HepG2 (cell line): ENCODE data around the gene OPTN. TPM values are rescaled to one million over a fixed set of nuclear protein-coding genes. Genes with fewer than 3 reads are reported as not detected.

Experiments used
- ATAC-seq: fragments of 200-7000 bp; cut with Tn5 transposase; 3 replicates; pipeline ENCODE4 v1.9.1; 2020; ENCODE audit warnings: mild to moderate bottlenecking, moderate library complexity
- BruUV-seq: library from RNA; stranded (reverse); fragments of 400-500 nt; replicated peaks from 2 replicates; lab custom pipeline; 2021; lab: Mats Ljungman, UMichigan
- CTCF ChIA-PET: fragments of 300-600 bp; formaldehyde crosslinking; extraction: SDS; loops from one replicate; lab custom pipeline; 2021; ENCODE audit warnings: low total read pairs, inconsistent platforms, low intra/inter-chr PET ratio; lab: Yijun Ruan, JAX
- POLR2A ChIA-PET: fragments of 350-600 bp; sonication (Branson Sonifier 250); formaldehyde crosslinking; loops from one replicate; lab custom pipeline; 2020; ENCODE audit warnings: antibody characterized with exemption, inconsistent platforms; lab: Yijun Ruan, JAX
- DNase-seq: peaks from one replicate; pipeline ENCODE4 v3.0.0-alpha.2; 2015; ENCODE audit warnings: low spot score
- FAIRE-seq: peaks from 3 replicates; lab custom pipeline; 2011; peaks lifted over from hg19 to GRCh38; lab: Jason Lieb, UNC
- H2AFZ ChIP-seq: one replicate; pipeline ENCODE4 v1.6.1; 2011; ENCODE audit warnings: low read length, inconsistent platforms
- H3K27ac ChIP-seq: fragments of 300-600 bp; 3 replicates; pipeline ENCODE4 v1.8.0; 2011; ENCODE audit warnings: mixed run types, mild to moderate bottlenecking, mixed read lengths, low read length, inconsistent platforms; ENCODE audit not compliant: insufficient read depth; ENCODE audit errors: extremely low read length
- H3K27me3 ChIP-seq, 2 experiments: fragments of 200-600 bp in 1 of 2; 2 replicates in 1 of 2; 3 replicates in 1 of 2; pipeline versions ENCODE4 v1.6.0 to v1.8.0; 2011; ENCODE audit warnings: low read length in 2 of 2, mild to moderate bottlenecking in 2 of 2, moderate library complexity in 2 of 2, inconsistent platforms in 1 of 2; ENCODE audit not compliant: insufficient read depth in 2 of 2, control insufficient read depth in 1 of 2
- H3K36me3 ChIP-seq, 2 experiments: fragments of 200-600 bp in 1 of 2; replicated peaks in 1 of 2; 2 replicates in 1 of 2; 3 replicates in 1 of 2; pipeline versions ENCODE4 v1.5.1 to v1.8.0; 2011; ENCODE audit warnings: low read length in 2 of 2, inconsistent platforms in 1 of 2; ENCODE audit not compliant: insufficient read depth in 2 of 2, control insufficient read depth in 1 of 2
- H3K4me1 ChIP-seq: 2 replicates; pipeline ENCODE4 v1.5.1; 2012; ENCODE audit warnings: low read length, inconsistent platforms; ENCODE audit not compliant: insufficient read depth
- H3K4me2 ChIP-seq: 2 replicates; pipeline ENCODE4 v1.6.0; 2011; ENCODE audit warnings: low read depth, low read length, inconsistent platforms
- H3K4me3 ChIP-seq, 3 experiments: fragments of 200-600 bp in 1 of 3; sonication (generic), shearing (Covaris generic) in 1 of 3; replicated peaks in 1 of 3; 2 replicates each; pipeline ENCODE4 v1.5.1; 2011 to 2016; ENCODE audit warnings: low read length in 3 of 3, inconsistent platforms in 2 of 3, low read depth in 2 of 3, mild to moderate bottlenecking in 2 of 3, control low read depth in 1 of 3, mixed read lengths in 1 of 3; ENCODE audit not compliant: insufficient read depth in 1 of 3
- H3K79me2 ChIP-seq: one replicate; pipeline ENCODE4 v1.6.1; 2011; ENCODE audit warnings: low read length, inconsistent platforms; ENCODE audit not compliant: insufficient read depth
- H3K9ac ChIP-seq: 2 replicates; pipeline ENCODE4 v1.6.0; 2011; ENCODE audit warnings: mild to moderate bottlenecking, low read depth, low read length, inconsistent platforms; ENCODE audit not compliant: insufficient read depth
- H3K9me3 ChIP-seq: 2 replicates; pipeline ENCODE4 v1.5.1; 2012; ENCODE audit warnings: mild to moderate bottlenecking, low read length
- H4K20me1 ChIP-seq: 2 replicates; pipeline ENCODE4 v1.6.0; 2011; ENCODE audit warnings: inconsistent platforms, mild to moderate bottlenecking, low read length, moderate library complexity; ENCODE audit not compliant: insufficient read depth
- CENPX ChIP-seq: sonication (generic); formaldehyde crosslinking; IDR thresholded peaks from 2 replicates; pipeline ENCODE4 v1.9.0; 2021; ENCODE audit warnings: mild to moderate bottlenecking, missing genetic modification reagents, moderate library complexity
- ESRRA ChIP-seq: sonication (generic); formaldehyde crosslinking; IDR thresholded peaks from 2 replicates; pipeline ENCODE4 v1.5.1; 2020; ENCODE audit warnings: mild to moderate bottlenecking, low read depth, missing genetic modification reagents
- HNRNPK ChIP-seq: fragments of 200-400 bp; formaldehyde crosslinking; IDR thresholded peaks from 2 replicates; pipeline ENCODE4 v1.6.1; 2018; ENCODE audit warnings: low read length, low read depth, moderate library complexity, mild to moderate bottlenecking; ENCODE audit not compliant: poor library complexity, severe bottlenecking
- HOXA7 ChIP-seq: sonication (generic); formaldehyde crosslinking; IDR thresholded peaks from 2 replicates; pipeline ENCODE4 v1.8.1; 2022; ENCODE audit warnings: mild to moderate bottlenecking, missing genetic modification reagents, moderate library complexity
- ONECUT2 ChIP-seq: sonication (generic); formaldehyde crosslinking; IDR thresholded peaks from 2 replicates; pipeline ENCODE4 v1.4.0; 2020; ENCODE audit warnings: missing genetic modification reagents
- ZNF30 ChIP-seq: sonication (generic); formaldehyde crosslinking; IDR thresholded peaks from 2 replicates; pipeline ENCODE4 v1.5.0; 2020; ENCODE audit warnings: mild to moderate bottlenecking, missing genetic modification reagents
- ZNF614 ChIP-seq: IDR thresholded peaks from 2 replicates; pipeline ENCODE4 v1.6.1; 2018; ENCODE audit warnings: missing biosample characterization, missing genetic modification reagents, inconsistent platforms, borderline replicate concordance
- WGBS: methylation state at CpG from one replicate; pipeline ENCODE4 v1.1.6; 2017; ENCODE audit warnings: low lambda C conversion rate; 5-methylcytosine and 5-hydroxymethylcytosine counted together
- in situ Hi-C: cut with HindIII; loops from 2 replicates; pipeline ENCODE4 v1.10.0; 2017; ENCODE audit warnings: low pct_unique_long_range_greater_than_20kb; ENCODE audit not compliant: extremely low pct_ligation_motif_present
- intact Hi-C: fragments of 100-400 bp; cut with micrococcal nuclease; formaldehyde crosslinking; loops from one replicate; pipeline ENCODE4 v1.10.0; 2022; ENCODE audit not compliant: unreplicated experiment
- polyA plus RNA-seq, 8 experiments: library from polyadenylated mRNA; depleted of rRNA in 3 of 8; stranded (reverse) in 7 of 8; unstranded in 1 of 8; fragments of >200 nt; fragmentation: Illumina TruSeq in 4 of 8; extraction: Trizol in 4 of 8; gene quantifications; 2 replicates each; pipeline versions ENCODE4 v1.2.1 to v1.2.3, GENCODE V29; 2011 to 2016; ENCODE audit warnings: low read depth in 4 of 8, missing spikeins in 1 of 8, mixed read lengths in 1 of 8; ENCODE audit not compliant: insufficient read depth in 1 of 8
- total RNA-seq, 5 experiments: library from RNA; depleted of rRNA; stranded (reverse); fragments of >200 nt; fragmentation: Illumina TruSeq; extraction: Trizol; gene quantifications; 2 replicates each; pipeline ENCODE4 v1.2.3, GENCODE V29; 2016; ENCODE audit warnings: low read depth in 1 of 5
- TF ChIP-seq, protein P1 (sequence below): sonication (generic); formaldehyde crosslinking; IDR thresholded peaks from 2 replicates; pipeline ENCODE4 v1.9.0; 2021; ENCODE audit warnings: missing genetic modification reagents, borderline replicate concordance

The OPTN gene
- total and polyA plus RNA-seq, 2 of the 13 experiments (the other 11 are each of a cell fraction or from before 2014, with no cell fraction given) = 13.4 to 46.6 TPM

GRCh38 chr10:13173616-13174015, 73.7 kb downstream of the OPTN start (continued):
- TF ChIP-seq HNRNPK = no peak
- TF ChIP-seq ZNF614 (CRISPR knock-in tag) = 0 out of 2 replicates have a peak, but pooled peaks have one; percentile 29
- 0 out of 2 replicates have a peak, but pooled peaks have one; percentile 68 for TF ChIP-seq ESRRA (CRISPR knock-in tag)

DNA sequence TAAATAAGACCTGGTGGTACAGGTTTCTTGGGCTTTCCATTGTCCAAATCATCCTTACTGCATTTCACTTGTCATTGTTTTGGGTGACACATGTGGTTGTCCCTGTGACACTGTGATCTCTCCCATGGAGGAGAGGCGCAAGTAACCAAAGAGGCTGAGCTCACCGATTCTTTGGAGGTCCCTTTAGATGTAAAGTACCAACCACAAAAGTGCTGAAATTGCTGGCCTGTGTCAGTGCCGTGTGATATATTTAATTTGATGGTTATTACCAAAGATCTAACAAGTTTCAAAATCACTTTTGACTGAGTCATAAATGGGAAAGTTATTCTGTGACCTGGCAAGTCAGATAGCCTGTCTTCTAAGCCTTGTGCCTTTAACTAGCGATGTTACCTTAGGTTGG, 80.8 kb downstream of the OPTN start:
- H3K27me3 ChIP-seq = no peaks in the 10 kb centered on the region
- ATAC-seq (no peak), FAIRE-seq (no peak), DNase-seq (no peak)
- H3K9me3 ChIP-seq = no peaks in the 10 kb centered on the region
- H3K9ac ChIP-seq = no peak overlapping the region
- no peaks in the 10 kb centered on the region for H3K79me2 ChIP-seq
- no peak overlapping the region for H3K4me3 ChIP-seq
- intact Hi-C loops = no loop called here
- H2AFZ ChIP-seq = no peak overlapping the region
- ChIA-PET CTCF (no interaction called here), POLR2A (no interaction called here)
- 96% methylated on average over 4 of the region's 4 CpGs for WGBS
- no peak overlapping the region for H3K27ac ChIP-seq
- H3K36me3 ChIP-seq = peaks cover 3 to 56% of the 10 kb centered on the region in 2 experiments; a peak in 4 of 5 replicates
- no peaks in the 10 kb centered on the region for H4K20me1 ChIP-seq
- in situ Hi-C loops = no loop called here
- TF ChIP-seq ZNF30 (CRISPR knock-in tag) (no peak), CENPX (CRISPR knock-in tag) (no peak), HOXA7 (CRISPR knock-in tag) (no peak), ONECUT2 (CRISPR knock-in tag) (no peak)
- TF ChIP-seq, protein P1, sequence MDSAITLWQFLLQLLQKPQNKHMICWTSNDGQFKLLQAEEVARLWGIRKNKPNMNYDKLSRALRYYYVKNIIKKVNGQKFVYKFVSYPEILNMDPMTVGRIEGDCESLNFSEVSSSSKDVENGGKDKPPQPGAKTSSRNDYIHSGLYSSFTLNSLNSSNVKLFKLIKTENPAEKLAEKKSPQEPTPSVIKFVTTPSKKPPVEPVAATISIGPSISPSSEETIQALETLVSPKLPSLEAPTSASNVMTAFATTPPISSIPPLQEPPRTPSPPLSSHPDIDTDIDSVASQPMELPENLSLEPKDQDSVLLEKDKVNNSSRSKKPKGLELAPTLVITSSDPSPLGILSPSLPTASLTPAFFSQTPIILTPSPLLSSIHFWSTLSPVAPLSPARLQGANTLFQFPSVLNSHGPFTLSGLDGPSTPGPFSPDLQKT (CRISPR knock-in tag) = no peak
- no peaks in the 10 kb centered on the region for H3K4me1 ChIP-seq
- BruUV-seq = no TSS peak
- no peak overlapping the region for H3K4me2 ChIP-seq
